Measurements from ENCODE around the gene LRTM2.

Gene LRTM2

DNA sequence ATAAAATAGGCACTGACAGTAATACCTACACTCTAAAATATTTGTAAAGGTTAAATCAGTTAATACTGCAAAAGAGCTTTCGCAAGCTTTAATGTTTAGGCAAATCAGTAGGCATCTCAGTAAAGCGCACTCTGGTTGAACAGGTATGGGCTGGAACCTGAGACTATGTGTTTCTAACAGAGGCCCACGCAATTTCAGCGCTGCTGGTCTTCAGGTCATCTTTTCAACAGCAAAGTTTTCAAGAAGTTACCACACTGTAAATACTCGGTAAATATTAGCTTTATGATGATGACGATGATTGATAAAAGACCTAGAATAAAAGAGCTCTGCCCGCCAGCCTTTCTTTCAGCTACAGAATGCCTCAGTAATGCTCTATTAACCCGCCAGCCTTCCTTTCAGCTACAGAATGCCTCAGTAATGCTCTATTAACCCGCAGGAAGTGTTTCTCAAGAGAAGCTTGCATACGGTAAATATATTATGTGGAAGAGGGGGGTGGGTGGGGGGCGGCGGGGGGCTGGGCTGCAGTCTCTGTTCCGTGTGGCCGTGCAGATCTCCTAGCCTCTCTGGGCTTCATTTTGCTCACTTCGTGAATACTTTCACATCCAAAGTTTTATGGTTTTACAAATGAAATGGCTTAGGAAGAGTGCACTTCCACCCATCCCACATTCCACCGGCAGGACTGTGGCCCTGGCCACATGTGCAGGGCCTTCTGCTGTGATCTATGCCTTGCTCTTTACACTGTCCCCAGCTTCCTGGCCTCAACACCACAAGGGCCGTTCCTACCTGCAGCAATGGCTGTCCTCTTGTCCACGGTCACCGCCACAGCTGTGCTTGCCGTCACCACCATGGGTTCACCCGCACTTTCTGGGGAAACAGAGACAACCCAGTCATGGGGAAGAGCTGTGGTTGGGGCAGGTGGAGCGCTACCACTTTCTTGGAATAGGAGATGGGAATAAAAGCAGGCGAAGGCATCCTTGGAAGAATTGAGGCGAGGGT lies 19.9 kb downstream of the LRTM2 start:
- no peaks in the 10 kb centered on the region for H3K36me3 ChIP-seq (ENCODE audit: control insufficient read depth in 2 of 2, insufficient read depth in 2 of 2, low read length in 2 of 2)
- H3K4me3 ChIP-seq (ENCODE audit: low read length in 2 of 2): no peak overlapping the region
- no peak overlapping the region for H3K9ac ChIP-seq (ENCODE audit: low read length in 2 of 2)
- peaks cover 0 to 3% of the 10 kb centered on the region in 2 donors for H3K27me3 ChIP-seq (ENCODE audit: control insufficient read depth in 1 of 2, insufficient read depth in 2 of 2, low read length in 2 of 2)
- no peak overlapping the region for H3K27ac ChIP-seq (ENCODE audit: low read length)
- no peaks in the 10 kb centered on the region for H3K4me1 ChIP-seq (ENCODE audit: control insufficient read depth, insufficient read depth, low read length)
- no peaks in the 10 kb centered on the region for H3K9me3 ChIP-seq (ENCODE audit: control insufficient read depth in 2 of 2, low read length in 2 of 2)

- Histone ChIP-seq H3K9ac (ENCODE audit: low read length in 2 of 2) (no peak overlapping the region), H3K27ac (ENCODE audit: low read length) (no peak overlapping the region), H3K4me3 (ENCODE audit: low read length in 2 of 2) (no peak overlapping the region), H3K27me3 (ENCODE audit: control insufficient read depth in 1 of 2, insufficient read depth in 2 of 2, low read length in 2 of 2) (peaks cover 0 to 3% of the 10 kb centered on the region in 2 donors), H3K4me1 (ENCODE audit: control insufficient read depth, insufficient read depth, low read length) (no peaks in the 10 kb centered on the region), H3K36me3 (ENCODE audit: control insufficient read depth in 2 of 2, insufficient read depth in 2 of 2, low read length in 2 of 2) (no peaks in the 10 kb centered on the region), H3K9me3 (ENCODE audit: control insufficient read depth in 2 of 2, low read length in 2 of 2) (no peaks in the 10 kb centered on the region)
These were observed 20.6 kb downstream of the LRTM2 start for GRCh38 chr12:1840981-1841425.

DNA sequence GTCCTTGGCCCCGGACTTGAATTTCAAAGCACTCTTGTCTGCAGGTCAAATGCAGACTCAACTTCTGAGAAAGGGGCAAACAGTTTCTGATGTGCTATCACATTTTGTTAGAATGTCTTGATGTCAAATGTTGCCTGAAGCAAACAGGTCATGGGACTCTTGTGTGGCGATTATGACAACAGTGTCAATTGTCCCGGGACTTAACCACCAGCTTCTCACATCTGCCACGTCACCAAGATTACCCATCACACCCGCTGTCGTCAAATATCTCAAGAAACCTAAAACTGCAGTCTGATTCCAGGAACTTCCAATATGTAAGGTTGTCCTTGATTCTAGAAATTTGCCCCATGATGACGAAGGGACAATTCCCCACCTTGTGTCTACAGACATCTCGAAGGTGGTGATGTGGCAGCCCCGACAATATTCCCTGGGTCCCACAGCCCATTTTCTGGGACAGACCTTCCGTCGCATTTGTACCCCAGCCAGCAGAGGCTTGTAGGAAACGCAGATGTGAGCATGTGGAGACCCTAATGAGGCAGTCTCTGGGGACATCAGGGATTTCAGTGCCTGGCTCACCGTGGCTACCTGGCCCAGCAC lies 21.3 kb downstream of the LRTM2 start:
- Histone ChIP-seq H3K27me3 (ENCODE audit: control insufficient read depth in 1 of 2, insufficient read depth in 2 of 2, low read length in 2 of 2) (peaks cover 0 to 3% of the 10 kb centered on the region in 2 donors), H3K36me3 (ENCODE audit: control insufficient read depth in 2 of 2, insufficient read depth in 2 of 2, low read length in 2 of 2) (no peaks in the 10 kb centered on the region), H3K4me3 (ENCODE audit: low read length in 2 of 2) (no peak overlapping the region), H3K4me1 (ENCODE audit: control insufficient read depth, insufficient read depth, low read length) (no peaks in the 10 kb centered on the region), H3K9ac (ENCODE audit: low read length in 2 of 2) (no peak overlapping the region), H3K27ac (ENCODE audit: low read length) (no peak overlapping the region), H3K9me3 (ENCODE audit: control insufficient read depth in 2 of 2, low read length in 2 of 2) (no peaks in the 10 kb centered on the region)

GRCh38 chr12:1842183-1842904 lies 22.0 kb downstream of the LRTM2 start:
- H3K4me1 ChIP-seq (ENCODE audit: control insufficient read depth, insufficient read depth, low read length): no peaks in the 10 kb centered on the region
- H3K9me3 ChIP-seq (ENCODE audit: control insufficient read depth in 2 of 2, low read length in 2 of 2): no peaks in the 10 kb centered on the region
- H3K27me3 ChIP-seq (ENCODE audit: control insufficient read depth in 1 of 2, insufficient read depth in 2 of 2, low read length in 2 of 2): peaks cover 0 to 3% of the 10 kb centered on the region in 2 donors
- H3K9ac ChIP-seq (ENCODE audit: low read length in 2 of 2): no peak overlapping the region
- no peak overlapping the region for H3K27ac ChIP-seq (ENCODE audit: low read length)
- H3K4me3 ChIP-seq (ENCODE audit: low read length in 2 of 2): no peak overlapping the region
- no peaks in the 10 kb centered on the region for H3K36me3 ChIP-seq (ENCODE audit: control insufficient read depth in 2 of 2, insufficient read depth in 2 of 2, low read length in 2 of 2)

DNA sequence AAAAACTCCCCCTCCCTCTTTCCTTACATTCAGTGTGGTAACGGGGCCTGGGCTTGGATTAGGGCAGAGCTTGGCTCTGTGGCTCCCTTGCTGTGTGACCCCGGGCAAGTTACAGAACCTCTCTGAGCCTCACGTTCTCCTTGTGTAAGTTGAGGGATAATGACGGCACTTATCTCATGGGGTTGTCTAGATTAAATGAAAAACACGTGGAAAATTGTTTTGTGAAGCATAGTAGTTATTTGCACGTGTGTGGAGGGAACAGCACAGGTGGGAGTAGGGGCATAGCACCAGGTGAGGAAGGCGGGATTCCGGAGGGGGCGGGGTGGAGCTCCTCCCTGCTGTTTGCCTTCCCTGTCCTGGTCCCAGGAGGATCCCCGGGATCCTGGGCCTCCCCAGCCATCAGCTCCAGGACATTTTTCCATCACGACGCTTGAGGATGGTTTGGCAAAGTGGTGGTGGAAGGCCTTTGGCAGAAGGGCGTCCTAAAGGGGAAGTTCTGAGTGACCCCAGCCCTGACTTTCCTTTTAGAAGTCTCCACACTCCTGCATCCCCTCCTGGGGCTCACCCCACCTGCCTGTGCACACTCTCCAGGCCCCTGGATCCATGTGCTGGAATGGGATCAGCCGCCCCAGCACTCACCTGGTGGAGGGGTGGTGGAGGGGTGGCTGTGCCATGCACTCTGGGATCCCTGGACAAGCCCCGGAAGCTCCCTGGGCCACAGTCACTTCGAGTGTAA lies 22.7 kb downstream of the LRTM2 start:
- Histone ChIP-seq H3K27me3 (ENCODE audit: control insufficient read depth in 1 of 2, insufficient read depth in 2 of 2, low read length in 2 of 2) (peaks cover 0 to 3% of the 10 kb centered on the region in 2 donors), H3K9me3 (ENCODE audit: control insufficient read depth in 2 of 2, low read length in 2 of 2) (no peaks in the 10 kb centered on the region), H3K4me3 (ENCODE audit: low read length in 2 of 2) (no peak overlapping the region), H3K4me1 (ENCODE audit: control insufficient read depth, insufficient read depth, low read length) (no peaks in the 10 kb centered on the region), H3K36me3 (ENCODE audit: control insufficient read depth in 2 of 2, insufficient read depth in 2 of 2, low read length in 2 of 2) (no peaks in the 10 kb centered on the region), H3K27ac (ENCODE audit: low read length) (no peak overlapping the region), H3K9ac (ENCODE audit: low read length in 2 of 2) (no peak overlapping the region)

DNA sequence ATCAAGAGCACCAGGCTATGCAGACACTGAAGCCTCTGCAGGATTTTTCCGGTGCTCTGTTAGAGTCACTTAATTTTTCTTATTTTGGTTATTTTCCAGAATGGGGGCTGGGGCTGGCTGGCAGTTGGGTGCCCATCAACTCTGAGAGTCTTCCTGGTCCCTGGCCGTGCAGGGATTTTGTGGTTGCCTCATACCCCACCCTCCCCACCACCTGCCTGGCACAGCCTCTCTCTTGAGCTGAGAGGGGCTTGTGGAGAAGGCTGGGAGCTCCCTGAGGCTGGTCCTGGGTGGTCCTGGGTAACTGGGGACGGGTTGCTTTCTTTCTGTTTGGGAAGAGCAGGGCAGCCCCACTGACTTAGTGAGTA lies 23.3 kb downstream of the LRTM2 start:
- H3K27me3 ChIP-seq (ENCODE audit: control insufficient read depth in 1 of 2, insufficient read depth in 2 of 2, low read length in 2 of 2): peaks cover 0 to 3% of the 10 kb centered on the region in 2 donors
- no peaks in the 10 kb centered on the region for H3K36me3 ChIP-seq (ENCODE audit: control insufficient read depth in 2 of 2, insufficient read depth in 2 of 2, low read length in 2 of 2)

DNA sequence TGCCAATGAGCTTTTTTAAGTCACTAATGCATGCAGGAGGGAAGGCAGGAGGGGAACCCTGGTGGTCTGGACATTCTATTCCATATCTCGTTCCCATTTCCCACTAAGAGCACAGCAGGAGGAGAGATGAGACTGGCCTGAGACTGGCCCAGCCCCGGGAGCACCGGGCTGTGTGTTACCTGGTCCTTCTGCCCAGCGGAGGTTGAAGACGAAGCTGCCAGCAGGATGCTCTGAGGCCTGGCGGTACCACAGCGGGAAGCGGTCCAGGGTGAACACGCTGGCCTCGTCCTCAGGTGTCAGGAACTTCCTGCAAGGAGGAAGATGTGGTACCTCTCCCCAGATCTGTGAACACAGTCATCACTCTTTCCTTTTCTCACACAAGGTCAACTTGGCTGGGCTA lies 23.9 kb downstream of the LRTM2 start:
- Histone ChIP-seq H3K9me3 (ENCODE audit: control insufficient read depth in 2 of 2, low read length in 2 of 2) (no peaks in the 10 kb centered on the region), H3K4me3 (ENCODE audit: low read length in 2 of 2) (no peak overlapping the region), H3K4me1 (ENCODE audit: control insufficient read depth, insufficient read depth, low read length) (no peaks in the 10 kb centered on the region), H3K36me3 (ENCODE audit: control insufficient read depth in 2 of 2, insufficient read depth in 2 of 2, low read length in 2 of 2) (no peaks in the 10 kb centered on the region), H3K9ac (ENCODE audit: low read length in 2 of 2) (no peak overlapping the region), H3K27ac (ENCODE audit: low read length) (no peak overlapping the region), H3K27me3 (ENCODE audit: control insufficient read depth in 1 of 2, insufficient read depth in 2 of 2, low read length in 2 of 2) (peaks cover 0 to 3% of the 10 kb centered on the region in 2 donors)

More for the DNA sequence above, 23.3 kb downstream of the LRTM2 start:
- no peaks in the 10 kb centered on the region for H3K9me3 ChIP-seq (ENCODE audit: control insufficient read depth in 2 of 2, low read length in 2 of 2)
- no peak overlapping the region for H3K9ac ChIP-seq (ENCODE audit: low read length in 2 of 2)
- H3K4me3 ChIP-seq (ENCODE audit: low read length in 2 of 2): no peak overlapping the region
- no peak overlapping the region for H3K27ac ChIP-seq (ENCODE audit: low read length)
- no peaks in the 10 kb centered on the region for H3K4me1 ChIP-seq (ENCODE audit: control insufficient read depth, insufficient read depth, low read length)

DNA sequence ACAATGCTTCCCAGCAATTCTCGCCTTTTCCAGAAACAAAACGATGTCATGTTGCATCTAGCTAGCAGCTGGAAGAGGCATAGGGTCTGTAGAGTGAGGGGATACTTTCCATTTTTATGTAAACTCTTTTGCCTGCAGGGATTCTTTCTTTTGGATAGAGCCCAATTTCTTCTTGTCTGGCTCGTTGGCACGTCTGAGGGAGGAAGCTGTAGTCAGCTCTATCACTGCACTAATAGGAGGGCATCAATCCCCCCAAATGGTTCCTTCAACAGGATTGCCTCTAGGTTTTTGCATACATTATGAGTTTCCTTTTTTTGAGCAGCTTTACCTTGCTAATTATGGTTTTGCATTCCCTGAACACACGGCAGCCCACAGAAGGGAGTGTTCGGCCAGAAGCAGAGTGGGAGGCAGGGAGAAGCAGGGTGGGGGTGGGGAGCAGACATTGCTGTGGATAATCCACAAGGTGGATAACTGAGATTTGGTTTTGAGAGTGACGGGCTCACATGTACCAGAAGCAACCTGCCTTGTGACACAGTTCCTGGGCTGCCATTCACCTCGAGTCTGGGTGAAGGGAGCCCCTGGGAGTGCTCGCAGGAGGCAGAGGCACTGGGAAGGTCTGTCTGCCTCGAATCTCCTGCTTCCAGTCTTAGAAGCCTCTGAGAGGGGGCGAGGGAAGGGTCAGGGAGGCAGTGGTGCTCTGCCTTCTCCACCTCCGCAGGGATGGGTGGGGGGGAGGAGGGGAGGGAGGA lies 24.5 kb downstream of the LRTM2 start:
- H3K36me3 ChIP-seq (ENCODE audit: control insufficient read depth in 2 of 2, insufficient read depth in 2 of 2, low read length in 2 of 2): no peaks in the 10 kb centered on the region
- H3K9me3 ChIP-seq (ENCODE audit: control insufficient read depth in 2 of 2, low read length in 2 of 2): no peaks in the 10 kb centered on the region
- H3K9ac ChIP-seq (ENCODE audit: low read length in 2 of 2): no peak overlapping the region

DNA sequence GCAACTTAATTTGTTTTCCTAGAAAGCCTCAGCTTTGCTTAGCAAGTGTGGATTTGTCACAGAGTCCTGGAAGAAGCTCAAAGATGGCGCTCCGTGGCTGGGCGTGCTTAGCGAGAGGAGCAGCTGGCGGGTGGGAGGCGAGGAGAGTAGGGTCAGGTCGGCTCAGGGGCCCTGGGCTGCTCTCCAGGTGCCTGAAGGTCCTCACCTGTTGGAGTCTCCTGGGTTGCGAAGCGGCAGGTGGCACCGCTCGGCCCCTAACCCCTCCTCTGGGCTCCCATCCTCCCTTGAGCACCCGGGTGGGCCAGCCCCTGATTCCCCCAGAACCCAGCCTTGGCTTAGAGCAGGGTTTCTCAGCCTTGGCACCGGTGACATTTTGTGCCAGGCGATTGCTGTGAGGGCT lies 25.1 kb downstream of the LRTM2 start:
- Histone ChIP-seq H3K27ac (ENCODE audit: low read length) (no peak overlapping the region), H3K36me3 (ENCODE audit: control insufficient read depth in 2 of 2, insufficient read depth in 2 of 2, low read length in 2 of 2) (no peaks in the 10 kb centered on the region), H3K27me3 (ENCODE audit: control insufficient read depth in 1 of 2, insufficient read depth in 2 of 2, low read length in 2 of 2) (peaks cover 0 to 3% of the 10 kb centered on the region in 2 donors), H3K4me3 (ENCODE audit: low read length in 2 of 2) (no peak overlapping the region), H3K4me1 (ENCODE audit: control insufficient read depth, insufficient read depth, low read length) (no peaks in the 10 kb centered on the region), H3K9me3 (ENCODE audit: control insufficient read depth in 2 of 2, low read length in 2 of 2) (no peaks in the 10 kb centered on the region), H3K9ac (ENCODE audit: low read length in 2 of 2) (no peak overlapping the region)

More for the DNA sequence above, 24.5 kb downstream of the LRTM2 start:
- Histone ChIP-seq H3K4me1 (ENCODE audit: control insufficient read depth, insufficient read depth, low read length) (no peaks in the 10 kb centered on the region), H3K27ac (ENCODE audit: low read length) (no peak overlapping the region), H3K4me3 (ENCODE audit: low read length in 2 of 2) (no peak overlapping the region), H3K27me3 (ENCODE audit: control insufficient read depth in 1 of 2, insufficient read depth in 2 of 2, low read length in 2 of 2) (peaks cover 0 to 3% of the 10 kb centered on the region in 2 donors)

All from stomach smooth muscle (tissue), 2 donors.